ENCODE data around the gene COX6A2.

The COX6A2 gene

DNA sequence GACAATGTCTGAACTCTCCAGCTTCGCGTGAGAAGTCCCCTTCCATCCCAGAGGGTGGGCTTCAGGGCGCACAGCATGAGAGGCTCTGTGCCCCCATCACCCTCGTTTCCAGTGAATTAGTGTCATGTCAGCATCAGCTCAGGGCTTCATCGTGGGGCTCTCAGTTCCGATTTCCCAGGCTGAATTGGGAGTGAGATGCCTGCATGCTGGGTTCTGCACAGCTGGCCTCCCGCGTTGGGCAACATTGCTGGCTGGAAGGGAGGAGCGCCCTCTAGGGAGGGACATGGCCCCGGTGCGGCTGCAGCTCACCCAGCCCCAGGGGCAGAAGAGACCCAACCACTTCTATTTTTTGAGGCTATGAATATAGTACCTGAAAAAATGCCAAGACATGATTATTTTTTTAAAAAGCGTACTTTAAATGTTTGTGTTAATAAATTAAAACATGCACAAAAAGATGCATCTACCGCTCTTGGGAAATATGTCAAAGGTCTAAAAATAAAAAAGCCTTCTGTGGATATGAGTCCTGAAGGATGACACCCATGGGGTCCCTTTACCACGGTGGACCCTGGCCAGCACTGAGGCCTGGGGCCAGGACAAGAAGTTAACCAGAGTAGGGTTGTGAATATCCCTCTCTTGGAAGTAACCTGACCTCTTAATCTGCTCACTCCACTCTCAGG lies 45.5 kb downstream of the COX6A2 start:
- DNase-seq (ENCODE audit: low read depth): no peak
- H3K4me3 ChIP-seq (ENCODE audit: low read depth, low read length): no peak overlapping the region
- in situ Hi-C loops (cut with HindIII; ENCODE audit: low sequenced_read_pairs): no loop called here
- TF ChIP-seq, protein P1, sequence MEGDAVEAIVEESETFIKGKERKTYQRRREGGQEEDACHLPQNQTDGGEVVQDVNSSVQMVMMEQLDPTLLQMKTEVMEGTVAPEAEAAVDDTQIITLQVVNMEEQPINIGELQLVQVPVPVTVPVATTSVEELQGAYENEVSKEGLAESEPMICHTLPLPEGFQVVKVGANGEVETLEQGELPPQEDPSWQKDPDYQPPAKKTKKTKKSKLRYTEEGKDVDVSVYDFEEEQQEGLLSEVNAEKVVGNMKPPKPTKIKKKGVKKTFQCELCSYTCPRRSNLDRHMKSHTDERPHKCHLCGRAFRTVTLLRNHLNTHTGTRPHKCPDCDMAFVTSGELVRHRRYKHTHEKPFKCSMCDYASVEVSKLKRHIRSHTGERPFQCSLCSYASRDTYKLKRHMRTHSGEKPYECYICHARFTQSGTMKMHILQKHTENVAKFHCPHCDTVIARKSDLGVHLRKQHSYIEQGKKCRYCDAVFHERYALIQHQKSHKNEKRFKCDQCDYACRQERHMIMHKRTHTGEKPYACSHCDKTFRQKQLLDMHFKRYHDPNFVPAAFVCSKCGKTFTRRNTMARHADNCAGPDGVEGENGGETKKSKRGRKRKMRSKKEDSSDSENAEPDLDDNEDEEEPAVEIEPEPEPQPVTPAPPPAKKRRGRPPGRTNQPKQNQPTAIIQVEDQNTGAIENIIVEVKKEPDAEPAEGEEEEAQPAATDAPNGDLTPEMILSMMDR (IDR thresholded peaks at IDR 0.05; ENCODE audit: low read depth, low read length, missing control alignments): peak; percentile 35

GRCh38 chr16:31380201-31380600 lies 48.0 kb downstream of the COX6A2 start:
- in situ Hi-C loops (cut with HindIII; ENCODE audit: low sequenced_read_pairs): no loop called here

More at GRCh38 chr16:31380201-31380600, 48.0 kb downstream of the COX6A2 start:
- DNase-seq (ENCODE audit: low read depth): no peak
- TF ChIP-seq, protein P1 (IDR thresholded peaks at IDR 0.05; ENCODE audit: low read depth, low read length, missing control alignments): no peak
- no peak overlapping the region for H3K4me3 ChIP-seq (ENCODE audit: low read depth, low read length)
